Right lobe of liver (tissue), 6 donors: ENCODE results near the gene PCGF6. TPM values are rescaled to one million over a fixed set of nuclear protein-coding genes. Genes with fewer than 3 reads are reported as not detected.
A peak's percentile ranks its signal among the peaks of the same experiment; 100 is the strongest.

Source experiments
- ATAC-seq, 4 donors: fragments of 200-7000 bp; cut with Tn5 transposase; one replicate each; pipeline ENCODE4 v1.9.1; 2020; ENCODE audit warnings: mild to moderate bottlenecking in 4 of 4, moderate library complexity in 4 of 4
- DNase-seq, 3 donors: peaks; one replicate each; pipeline ENCODE4 v3.0.0-alpha.2; 2020
- H3K27ac ChIP-seq, 3 donors: fragments of 200-600 bp; one replicate each; pipeline ENCODE4 v1.8.0; 2022
- H3K27me3 ChIP-seq, 2 donors: fragments of 200-600 bp; one replicate each; pipeline ENCODE4 v1.8.0; 2022
- H3K36me3 ChIP-seq, 4 donors: fragments of 200-600 bp; sonication (generic) in 1 of 4; one replicate each; pipeline versions ENCODE4 v1.5.1 to v1.8.0; 2017 to 2022; ENCODE audit warnings: control low read depth in 1 of 4
- H3K4me1 ChIP-seq, 4 donors: fragments of 200-600 bp; sonication (generic) in 1 of 4; one replicate each; pipeline versions ENCODE4 v1.5.1 to v1.8.0; 2017 to 2022; ENCODE audit warnings: control low read depth in 1 of 4
- H3K4me3 ChIP-seq, 3 donors: fragments of 200-600 bp; one replicate each; pipeline ENCODE4 v1.8.0; 2022
- H3K9me3 ChIP-seq, 4 donors: fragments of 200-600 bp; sonication (generic) in 1 of 4; one replicate each; pipeline versions ENCODE4 v1.5.1 to v1.8.0; 2017 to 2022; ENCODE audit warnings: control low read depth in 1 of 4
- POLR2A ChIP-seq: fragments of 450-650 bp; IDR thresholded peaks from one replicate; pipeline ENCODE4 v1.6.1; 2017; ENCODE audit warnings: antibody characterized with exemption, mild to moderate bottlenecking
- WGBS: methylation state at CpG from one replicate; pipeline ENCODE4 v1.1.6; 2018; ENCODE audit warnings: low coverage, low lambda C conversion rate; ENCODE audit not compliant: insufficient coverage; ENCODE audit errors: missing lambda C conversion rate; 5-methylcytosine and 5-hydroxymethylcytosine counted together
- intact Hi-C, 2 donors: fragments of 100-400 bp; cut with DNase I; formaldehyde crosslinking; loops; one replicate each; pipeline versions ENCODE4 v1.11.2 to v1.14.1; 2022
- total RNA-seq, 6 experiments: library from RNA; depleted of rRNA in 2 of 6; stranded (reverse); fragments of >200 nt in 2 of 6; fragmentation: NEBNext Ultra II Directional in 3 of 6; extraction: Animal tissue kit (Norgen Biotek cat#: 25700) in 3 of 6; gene quantifications; one replicate each; pipeline versions ENCODE4 v1.1.0 to v1.2.4, GENCODE V29; 2016 to 2023
- TF ChIP-seq, protein P1 (sequence below), 4 donors: fragments of 200-600 bp in 3 of 4; fragments of 450-650 bp in 1 of 4; IDR thresholded peaks; one replicate each; pipeline versions ENCODE4 v1.5.1 to v1.8.0; 2016 to 2022; ENCODE audit warnings: antibody characterized with exemption in 4 of 4, mild to moderate bottlenecking in 2 of 4
- donor health status: DM: no; HTN: yes; CAD: no.
- donor health status: DM: no; HTN: no; CAD: no.
- donor health status: DM: no; HTN: no; CAD: no.
- donor health status: DM: no; HTN: yes; CAD: no.
- donor health status: DM: no; HTN: yes; CAD: no.

Gene PCGF6
- total RNA-seq, 6 experiments from 2014 or later, result 4.7 to 8.5 (median 6.0) TPM

DNA sequence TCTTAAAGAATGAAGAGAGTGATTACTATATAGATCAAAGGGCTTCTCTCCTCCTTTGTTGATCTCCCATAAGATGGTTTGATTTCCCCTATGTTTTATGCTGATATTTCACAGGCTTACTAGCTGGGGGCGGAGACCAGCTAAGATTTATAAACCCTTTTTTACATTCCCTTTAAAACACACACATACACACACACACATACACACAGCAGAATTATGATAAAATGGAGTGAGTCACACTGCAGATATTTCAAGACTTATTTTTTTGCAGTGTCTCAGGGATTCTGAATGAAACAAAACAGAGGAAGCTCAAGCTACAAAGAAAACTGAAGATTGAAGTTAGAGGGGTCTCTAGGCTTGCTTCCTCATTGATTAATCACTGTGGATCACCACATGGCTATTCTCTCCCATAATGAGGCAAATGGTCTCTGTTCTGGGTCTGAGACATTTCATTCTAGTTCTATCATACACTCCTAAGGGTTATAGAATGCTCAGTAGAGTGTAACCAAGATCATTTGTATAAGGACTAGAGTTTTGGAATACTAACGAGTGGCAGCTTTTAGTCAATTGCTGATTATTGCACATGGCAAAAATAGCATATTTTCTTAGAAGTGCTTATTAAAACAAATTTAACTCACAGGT is 55.4 kb downstream of the PCGF6 start:
- Histone ChIP-seq H3K27me3 (no peaks in the 10 kb centered on the region), H3K4me1 (no peaks in the 10 kb centered on the region), H3K36me3 (no peaks in the 10 kb centered on the region), H3K4me3 (no peak overlapping the region), H3K27ac (no peak overlapping the region), H3K9me3 (no peaks in the 10 kb centered on the region)
- intact Hi-C loops, result no loop called here
- TF ChIP-seq, protein P1, sequence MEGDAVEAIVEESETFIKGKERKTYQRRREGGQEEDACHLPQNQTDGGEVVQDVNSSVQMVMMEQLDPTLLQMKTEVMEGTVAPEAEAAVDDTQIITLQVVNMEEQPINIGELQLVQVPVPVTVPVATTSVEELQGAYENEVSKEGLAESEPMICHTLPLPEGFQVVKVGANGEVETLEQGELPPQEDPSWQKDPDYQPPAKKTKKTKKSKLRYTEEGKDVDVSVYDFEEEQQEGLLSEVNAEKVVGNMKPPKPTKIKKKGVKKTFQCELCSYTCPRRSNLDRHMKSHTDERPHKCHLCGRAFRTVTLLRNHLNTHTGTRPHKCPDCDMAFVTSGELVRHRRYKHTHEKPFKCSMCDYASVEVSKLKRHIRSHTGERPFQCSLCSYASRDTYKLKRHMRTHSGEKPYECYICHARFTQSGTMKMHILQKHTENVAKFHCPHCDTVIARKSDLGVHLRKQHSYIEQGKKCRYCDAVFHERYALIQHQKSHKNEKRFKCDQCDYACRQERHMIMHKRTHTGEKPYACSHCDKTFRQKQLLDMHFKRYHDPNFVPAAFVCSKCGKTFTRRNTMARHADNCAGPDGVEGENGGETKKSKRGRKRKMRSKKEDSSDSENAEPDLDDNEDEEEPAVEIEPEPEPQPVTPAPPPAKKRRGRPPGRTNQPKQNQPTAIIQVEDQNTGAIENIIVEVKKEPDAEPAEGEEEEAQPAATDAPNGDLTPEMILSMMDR (IDR thresholded peaks at IDR 0.05), result no peak
- TF ChIP-seq POLR2A, result no peak
- ATAC-seq, result no peak
- DNase-seq, result no peak
- WGBS, result 79% methylated on average over 2 of the region's 2 CpGs

DNA sequence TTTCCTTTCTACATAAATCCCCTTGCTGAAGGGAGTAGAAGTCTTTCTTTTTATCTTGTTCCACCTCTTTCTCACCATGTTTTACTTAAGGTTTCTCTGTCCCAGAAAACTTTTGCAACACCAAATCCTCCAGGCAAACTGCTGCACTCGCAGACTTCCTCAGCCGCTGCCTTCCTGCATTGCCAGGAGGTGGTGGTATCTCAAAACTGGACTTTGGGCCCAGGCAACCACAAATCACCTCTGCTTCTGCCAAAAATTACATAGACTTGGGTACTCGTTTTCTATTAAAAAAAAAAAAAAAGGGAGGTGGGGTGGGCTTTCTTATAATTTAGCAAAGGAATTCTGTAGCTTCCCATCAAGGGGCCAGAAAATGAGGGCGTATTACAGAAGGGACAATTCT is 59.4 kb downstream of the PCGF6 start:
- peak in 2 of 4 donors; percentile 40 to 54 for ATAC-seq
- no peak for TF ChIP-seq POLR2A
- Histone ChIP-seq H3K4me3 (no peak overlapping the region), H3K27me3 (no peaks in the 10 kb centered on the region), H3K36me3 (no peaks in the 10 kb centered on the region), H3K4me1 (no peaks in the 10 kb centered on the region), H3K27ac (no peak overlapping the region), H3K9me3 (no peaks in the 10 kb centered on the region)
- 30% methylated on average over 3 of the region's 4 CpGs for WGBS
- no peak for DNase-seq
- intact Hi-C loops, result no loop called here

DNA sequence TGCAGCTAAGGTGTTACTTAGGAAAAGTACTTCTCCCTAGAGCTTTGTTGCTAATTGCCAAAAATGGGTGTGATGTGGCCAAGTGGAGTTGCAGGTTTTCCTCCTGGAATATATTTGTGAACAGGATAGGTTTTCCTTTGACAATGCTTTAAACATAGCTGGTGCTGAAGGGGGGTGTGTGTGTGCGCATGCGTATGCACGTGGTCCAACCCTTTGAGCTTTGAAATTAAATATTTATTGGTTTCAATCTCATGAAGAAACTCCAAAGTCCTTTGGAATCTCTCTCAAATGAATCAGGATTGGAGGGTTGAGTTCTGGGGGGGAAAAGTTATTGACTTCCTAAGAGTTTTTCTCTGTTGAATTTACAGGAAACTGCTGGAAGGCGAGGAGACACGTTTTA is 62.9 kb downstream of the PCGF6 start:
- Histone ChIP-seq H3K36me3 (no peaks in the 10 kb centered on the region), H3K9me3 (no peaks in the 10 kb centered on the region), H3K27ac (peak overlapping the region in 2 of 3 donors; percentile 16 to 77), H3K27me3 (no peaks in the 10 kb centered on the region), H3K4me3 (no peak overlapping the region), H3K4me1 (no peaks in the 10 kb centered on the region)
- TF ChIP-seq, protein P1 (IDR thresholded peaks at IDR 0.05), result no peak
- no peak for TF ChIP-seq POLR2A
- DNase-seq (peak in 2 of 3 donors; percentile 33 to 61), ATAC-seq (peak; percentile 59 to 79 (median 68))
- intact Hi-C loops, result no loop called here
- WGBS, result 39% methylated on average over 5 of the region's 5 CpGs

DNA sequence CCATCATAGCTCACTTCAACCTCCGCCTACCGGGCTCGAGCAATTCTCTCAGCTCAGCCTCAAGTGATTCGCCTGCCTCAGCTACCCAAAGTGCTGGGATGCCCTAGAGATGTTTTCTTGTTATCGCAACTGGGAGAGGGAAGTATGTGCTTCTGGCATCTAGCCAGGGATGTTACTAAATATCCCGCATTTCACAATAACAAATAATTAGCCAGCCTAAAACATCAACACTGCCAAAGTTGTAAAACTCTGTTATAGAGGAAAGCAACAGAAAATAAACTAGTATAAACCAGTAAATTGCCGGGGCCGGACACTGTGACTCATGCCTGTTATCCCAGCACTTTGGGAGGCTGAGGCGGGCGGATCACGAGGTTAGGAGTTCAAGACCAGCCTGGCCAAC is 66.8 kb downstream of the PCGF6 start:
- TF ChIP-seq POLR2A, result no peak
- intact Hi-C loops, result no loop called here
- Histone ChIP-seq H3K4me3 (no peak overlapping the region), H3K27me3 (no peaks in the 10 kb centered on the region), H3K27ac (no peak overlapping the region), H3K36me3 (no peaks in the 10 kb centered on the region), H3K9me3 (no peaks in the 10 kb centered on the region), H3K4me1 (no peaks in the 10 kb centered on the region)
- DNase-seq (peak in 1 of 3 donors; percentile 42), ATAC-seq (peak; percentile 59 to 82 (median 73))
- 31% methylated on average over 11 of the region's 11 CpGs for WGBS

DNA sequence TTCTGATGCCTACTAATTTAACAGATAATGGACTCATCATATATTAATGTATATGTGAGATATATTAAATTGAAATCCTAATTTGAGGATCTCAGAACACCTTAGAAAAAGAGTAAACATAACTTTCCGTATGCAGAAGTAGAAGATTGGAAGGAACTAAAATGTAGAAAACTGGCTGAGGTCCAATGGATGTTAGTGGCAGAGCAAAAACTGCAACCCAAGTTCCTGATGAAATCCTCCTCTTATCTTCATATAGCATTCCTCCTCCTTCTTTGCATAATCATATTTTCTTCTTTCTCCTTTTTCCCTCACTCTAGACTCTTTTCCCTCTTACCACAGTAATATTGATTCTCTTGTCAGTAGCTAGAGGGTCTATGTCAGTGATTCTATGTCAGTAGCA is 68.0 kb downstream of the PCGF6 start:
- no peak overlapping the region for H3K4me3 ChIP-seq
- 0% methylated on average over 1 of the region's 1 CpG for WGBS
- no peaks in the 10 kb centered on the region for H3K4me1 ChIP-seq
- ATAC-seq, result no peak
- no peak overlapping the region for H3K27ac ChIP-seq
- no peaks in the 10 kb centered on the region for H3K9me3 ChIP-seq
- intact Hi-C loops, result no loop called here
- TF ChIP-seq, protein P1 (IDR thresholded peaks at IDR 0.05), result no peak
- H3K36me3 ChIP-seq, result no peaks in the 10 kb centered on the region
- peaks cover 0 to 7% of the 10 kb centered on the region in 2 donors for H3K27me3 ChIP-seq
- DNase-seq, result no peak
